OCI-LY3 (cell line): Measurements from ENCODE around the gene CTPS1.

ENCODE experiments used
- H2AFZ ChIP-seq: fragments of 200-600, 300-600 bp; shearing (Covaris generic); 2 replicates; pipeline ENCODE4 v1.6.0; 2014; ENCODE audit warnings: antibody characterized with exemption, low read depth, low read length
- H3K27ac ChIP-seq: fragments of 200-600, 300-600 bp; sonication (generic); 2 replicates; pipeline ENCODE4 v1.5.1; 2014; ENCODE audit warnings: mild to moderate bottlenecking, low read length, moderate library complexity, mixed read lengths
- H3K27me3 ChIP-seq: fragments of 200-600, 300-600 bp; sonication (generic); 2 replicates; pipeline ENCODE4 v1.6.1; 2014; ENCODE audit warnings: low read depth, low read length, mixed read lengths
- H3K36me3 ChIP-seq: fragments of 200-600, 300-600 bp; sonication (generic); replicated peaks from 2 replicates; pipeline ENCODE3; 2014; ENCODE audit warnings: low read depth, low read length, mixed read lengths
- H3K4me1 ChIP-seq: fragments of 300-600, 200-600 bp; sonication (generic); 2 replicates; pipeline ENCODE4 v1.6.1; 2014; ENCODE audit warnings: low read length, mixed read lengths
- H3K4me2 ChIP-seq: fragments of 200-600, 300-600 bp; sonication (generic); 2 replicates; pipeline ENCODE4 v1.6.1; 2014; ENCODE audit warnings: low read length, mixed read lengths
- H3K4me3 ChIP-seq: fragments of 300-600, 200-600 bp; sonication (generic); 2 replicates; pipeline ENCODE4 v1.5.1; 2014; ENCODE audit warnings: antibody characterized with exemption, mild to moderate bottlenecking, low read length, moderate library complexity
- H3K79me2 ChIP-seq: fragments of 300-600, 200-600 bp; shearing (Covaris generic); 2 replicates; pipeline ENCODE4 v1.6.1; 2014; ENCODE audit warnings: mild to moderate bottlenecking, low read length, mixed read lengths
- H3K9ac ChIP-seq: fragments of 300-600, 200-600 bp; shearing (Covaris generic); 2 replicates; pipeline ENCODE4 v1.6.0; 2014; ENCODE audit warnings: mild to moderate bottlenecking, low read length, moderate library complexity
- H3K9me3 ChIP-seq: fragments of 200-600, 300-600 bp; shearing (Covaris generic); 2 replicates; pipeline ENCODE4 v1.6.1; 2014; ENCODE audit warnings: low read length, mixed read lengths; ENCODE audit not compliant: insufficient read depth
- H4K20me1 ChIP-seq: fragments of 200-600, 300-600 bp; sonication (generic); 2 replicates; pipeline ENCODE4 v1.6.1; 2016; ENCODE audit warnings: low read length, mixed read lengths; ENCODE audit not compliant: insufficient read depth
- EZH2phosphoT487 ChIP-seq: fragments of 200-600 bp; shearing (Covaris generic); IDR thresholded peaks from 2 replicates; pipeline ENCODE4 v1.6.1; 2018; ENCODE audit warnings: antibody characterized with exemption, mixed run types, low read depth
- TF ChIP-seq, protein P1 (sequence below): fragments of 200-600, 300-600 bp; sonication (generic); IDR thresholded peaks from 2 replicates; pipeline ENCODE4 v1.5.1; 2014; ENCODE audit warnings: antibody characterized with exemption, low read length, low read depth

Gene CTPS1

DNA sequence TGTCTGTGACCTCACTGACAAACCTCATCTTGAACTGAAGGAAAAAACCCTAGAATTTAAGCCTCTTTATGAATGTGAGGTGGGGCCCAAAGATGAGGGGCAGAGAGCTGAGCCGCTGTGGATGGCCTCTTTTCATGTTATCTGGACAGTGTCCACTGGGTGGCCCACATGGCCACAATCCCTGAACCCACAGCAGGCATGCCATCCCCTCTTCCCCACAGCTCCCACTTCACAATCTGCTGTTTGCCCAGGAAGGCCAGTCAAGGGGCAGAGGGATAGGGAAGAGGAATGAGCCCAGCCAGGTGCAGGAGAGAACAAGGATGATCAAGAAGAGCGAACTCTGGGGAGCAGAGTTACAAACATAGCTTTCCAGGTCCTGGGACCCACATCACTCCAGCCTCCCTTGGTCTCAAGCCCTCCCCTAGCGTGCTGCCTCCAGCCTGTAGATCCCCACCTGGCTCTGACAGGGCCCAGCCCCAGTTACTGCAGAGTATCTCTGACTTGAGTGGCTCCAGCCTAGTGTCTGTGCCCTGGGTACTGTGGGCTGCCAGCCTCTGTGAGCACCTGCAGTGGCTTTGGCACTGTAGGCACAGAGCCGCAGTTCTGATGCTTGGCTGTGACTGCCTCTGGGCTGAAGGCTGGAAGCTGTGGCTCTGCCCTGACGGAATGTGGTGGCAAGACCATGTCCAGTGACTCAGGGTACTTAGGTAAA is 43.9 kb downstream of the CTPS1 start:
- no peak overlapping the region for H3K9ac ChIP-seq
- no peak overlapping the region for H3K4me2 ChIP-seq
- no peaks in the 10 kb centered on the region for H3K9me3 ChIP-seq
- no peaks in the 10 kb centered on the region for H3K4me1 ChIP-seq
- no peak overlapping the region for H3K4me3 ChIP-seq
- H3K27me3 ChIP-seq, result no peaks in the 10 kb centered on the region
- H4K20me1 ChIP-seq, result no peaks in the 10 kb centered on the region
- peaks cover 3% of the 10 kb centered on the region for H3K36me3 ChIP-seq
- H2AFZ ChIP-seq, result no peak overlapping the region
- H3K27ac ChIP-seq, result no peak overlapping the region
- TF ChIP-seq EZH2phosphoT487, result no peak
- TF ChIP-seq, protein P1, sequence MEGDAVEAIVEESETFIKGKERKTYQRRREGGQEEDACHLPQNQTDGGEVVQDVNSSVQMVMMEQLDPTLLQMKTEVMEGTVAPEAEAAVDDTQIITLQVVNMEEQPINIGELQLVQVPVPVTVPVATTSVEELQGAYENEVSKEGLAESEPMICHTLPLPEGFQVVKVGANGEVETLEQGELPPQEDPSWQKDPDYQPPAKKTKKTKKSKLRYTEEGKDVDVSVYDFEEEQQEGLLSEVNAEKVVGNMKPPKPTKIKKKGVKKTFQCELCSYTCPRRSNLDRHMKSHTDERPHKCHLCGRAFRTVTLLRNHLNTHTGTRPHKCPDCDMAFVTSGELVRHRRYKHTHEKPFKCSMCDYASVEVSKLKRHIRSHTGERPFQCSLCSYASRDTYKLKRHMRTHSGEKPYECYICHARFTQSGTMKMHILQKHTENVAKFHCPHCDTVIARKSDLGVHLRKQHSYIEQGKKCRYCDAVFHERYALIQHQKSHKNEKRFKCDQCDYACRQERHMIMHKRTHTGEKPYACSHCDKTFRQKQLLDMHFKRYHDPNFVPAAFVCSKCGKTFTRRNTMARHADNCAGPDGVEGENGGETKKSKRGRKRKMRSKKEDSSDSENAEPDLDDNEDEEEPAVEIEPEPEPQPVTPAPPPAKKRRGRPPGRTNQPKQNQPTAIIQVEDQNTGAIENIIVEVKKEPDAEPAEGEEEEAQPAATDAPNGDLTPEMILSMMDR, result no peak
- no peaks in the 10 kb centered on the region for H3K79me2 ChIP-seq

GRCh38 chr1:41024953-41025352 is 45.5 kb downstream of the CTPS1 start:
- peaks cover 3% of the 10 kb centered on the region for H3K36me3 ChIP-seq
- H3K4me1 ChIP-seq, result peaks cover 6% of the 10 kb centered on the region
- no peak overlapping the region for H3K9ac ChIP-seq
- H3K79me2 ChIP-seq, result no peaks in the 10 kb centered on the region
- no peak overlapping the region for H3K4me3 ChIP-seq
- TF ChIP-seq, protein P1, result no peak
- TF ChIP-seq EZH2phosphoT487, result no peak
- no peak overlapping the region for H3K27ac ChIP-seq
- no peaks in the 10 kb centered on the region for H3K9me3 ChIP-seq
- H2AFZ ChIP-seq, result no peak overlapping the region
- H3K4me2 ChIP-seq, result no peak overlapping the region
- H3K27me3 ChIP-seq, result no peaks in the 10 kb centered on the region
- H4K20me1 ChIP-seq, result no peaks in the 10 kb centered on the region

- H3K4me1 ChIP-seq, result peaks cover 8% of the 10 kb centered on the region
- no peaks in the 10 kb centered on the region for H3K27me3 ChIP-seq
- no peak overlapping the region for H3K4me3 ChIP-seq
- H3K79me2 ChIP-seq, result no peaks in the 10 kb centered on the region
- no peak overlapping the region for H3K4me2 ChIP-seq
- no peak overlapping the region for H2AFZ ChIP-seq
- no peaks in the 10 kb centered on the region for H3K9me3 ChIP-seq
- no peak for TF ChIP-seq EZH2phosphoT487
- TF ChIP-seq, protein P1, result no peak
- no peak overlapping the region for H3K9ac ChIP-seq
- no peaks in the 10 kb centered on the region for H4K20me1 ChIP-seq
- peaks cover 7% of the 10 kb centered on the region for H3K36me3 ChIP-seq
- no peak overlapping the region for H3K27ac ChIP-seq
These were observed 46.7 kb downstream of the CTPS1 start for GRCh38 chr1:41025979-41026819.

- H3K9ac ChIP-seq, result no peak overlapping the region
These were observed 48.6 kb downstream of the CTPS1 start for GRCh38 chr1:41028034-41028642.

More at GRCh38 chr1:41028034-41028642, 48.6 kb downstream of the CTPS1 start:
- H3K9me3 ChIP-seq, result no peaks in the 10 kb centered on the region
- no peaks in the 10 kb centered on the region for H3K27me3 ChIP-seq
- no peaks in the 10 kb centered on the region for H4K20me1 ChIP-seq
- no peak overlapping the region for H3K4me3 ChIP-seq
- H3K4me2 ChIP-seq, result no peak overlapping the region
- peaks cover 7% of the 10 kb centered on the region for H3K36me3 ChIP-seq
- no peak overlapping the region for H2AFZ ChIP-seq
- TF ChIP-seq, protein P1, result no peak
- H3K27ac ChIP-seq, result no peak overlapping the region
- peaks cover 8% of the 10 kb centered on the region for H3K4me1 ChIP-seq
- no peaks in the 10 kb centered on the region for H3K79me2 ChIP-seq
